Endothelial cell of umbilical vein (primary cell): ENCODE data around the gene DGKB. TPM values are rescaled to one million over a fixed set of nuclear protein-coding genes. Genes with fewer than 3 reads are reported as not detected.

Experiments
- BruUV-seq: library from RNA; stranded (reverse); fragments of 400-500 nt; replicated peaks from 2 replicates; lab custom pipeline; 2021; lab: Mats Ljungman, UMichigan
- CTCF ChIA-PET: fragments of 300-600, 350-600 bp; sonication (Branson Sonifier 250); formaldehyde crosslinking; loops from one replicate; lab custom pipeline; 2021; ENCODE audit warnings: antibody characterized with exemption, inconsistent platforms; lab: Charles Lee
- POLR2A ChIA-PET: fragments of 300-600, 350-600 bp; sonication (Branson Sonifier 250); formaldehyde crosslinking; loops from one replicate; lab custom pipeline; 2021; ENCODE audit warnings: antibody characterized with exemption, inconsistent platforms; lab: Charles Lee
- DNase-seq: peaks from one replicate; pipeline ENCODE4 v3.0.0-alpha.2; 2011; ENCODE audit warnings: low read depth, low spot score
- FAIRE-seq: peaks from 2 replicates; lab custom pipeline; 2011; peaks lifted over from hg19 to GRCh38; lab: Jason Lieb, UNC
- H2AFZ ChIP-seq: 2 replicates; pipeline ENCODE4 v1.6.0; 2012; ENCODE audit warnings: low read depth, low read length, control low read depth, inconsistent platforms
- H3K27ac ChIP-seq: 2 replicates; pipeline ENCODE4 v1.5.1; 2011; ENCODE audit warnings: low read depth, mild to moderate bottlenecking, control low read depth, low read length, moderate library complexity; ENCODE audit not compliant: insufficient read depth
- H3K27me3 ChIP-seq, 2 experiments: 2 replicates each; pipeline versions ENCODE4 v1.6.0 to v1.6.1; 2011; ENCODE audit warnings: low read length in 2 of 2, mixed read lengths in 1 of 2; ENCODE audit not compliant: control insufficient read depth in 2 of 2, insufficient read depth in 2 of 2
- H3K36me3 ChIP-seq, 2 experiments: 2 replicates in 1 of 2; 3 replicates in 1 of 2; pipeline ENCODE4 v1.5.1; 2011; ENCODE audit warnings: low read length in 2 of 2, mild to moderate bottlenecking in 1 of 2, moderate library complexity in 1 of 2; ENCODE audit not compliant: control insufficient read depth in 2 of 2, insufficient read depth in 2 of 2; ENCODE audit errors: extremely low read depth in 1 of 2
- H3K4me1 ChIP-seq: 3 replicates; pipeline ENCODE4 v1.5.1; 2011; ENCODE audit warnings: mild to moderate bottlenecking, low read length; ENCODE audit not compliant: control insufficient read depth, insufficient read depth; ENCODE audit errors: extremely low read depth
- H3K4me2 ChIP-seq: 2 replicates; pipeline ENCODE4 v1.6.1; 2011; ENCODE audit warnings: low read length, control low read depth, mixed read lengths; ENCODE audit not compliant: insufficient read depth
- H3K4me3 ChIP-seq, 3 experiments: fragments of 200-600 bp in 1 of 3; sonication (generic), shearing (Covaris generic) in 1 of 3; replicated peaks in 1 of 3; 2 replicates each; pipeline ENCODE4 v1.5.1; 2011 to 2016; ENCODE audit warnings: control low read depth in 3 of 3, low read length in 3 of 3, mild to moderate bottlenecking in 2 of 3, inconsistent platforms in 1 of 3, low read depth in 1 of 3, moderate library complexity in 1 of 3; ENCODE audit not compliant: insufficient read depth in 1 of 3
- H3K79me2 ChIP-seq: 2 replicates; pipeline ENCODE4 v1.6.0; 2012; ENCODE audit warnings: low read length, inconsistent platforms; ENCODE audit not compliant: control insufficient read depth, insufficient read depth
- H3K9ac ChIP-seq: replicated peaks from 2 replicates; pipeline ENCODE3; 2011; ENCODE audit warnings: low read length, control low read depth; ENCODE audit not compliant: insufficient read depth; ENCODE audit errors: extremely low read depth
- H3K9me1 ChIP-seq: replicated peaks from 3 replicates; pipeline ENCODE4 v1.6.0; 2011; ENCODE audit warnings: mild to moderate bottlenecking, low read length; ENCODE audit not compliant: control insufficient read depth, insufficient read depth; ENCODE audit errors: extremely low read depth
- H3K9me3 ChIP-seq: replicated peaks from 2 replicates; pipeline ENCODE4 v1.5.1; 2012; ENCODE audit warnings: low read length, inconsistent platforms; ENCODE audit not compliant: control insufficient read depth, insufficient read depth
- H4K20me1 ChIP-seq: replicated peaks from 2 replicates; pipeline ENCODE3; 2011; ENCODE audit warnings: mild to moderate bottlenecking, low read length; ENCODE audit not compliant: control insufficient read depth, insufficient read depth; ENCODE audit errors: extremely low read depth
- CTCF ChIP-seq, 2 donors: IDR thresholded peaks; 1 replicate in 1 of 2; 2 replicates in 1 of 2; pipeline ENCODE4 v1.5.1; 2011; ENCODE audit warnings: low read length in 2 of 2, mild to moderate bottlenecking in 2 of 2, moderate library complexity in 2 of 2, control low read depth in 1 of 2, inconsistent platforms in 1 of 2, low read depth in 1 of 2; ENCODE audit not compliant: insufficient read depth in 1 of 2; ENCODE audit errors: extremely low read depth in 1 of 2
- EZH2 ChIP-seq: IDR thresholded peaks from 2 replicates; pipeline ENCODE4 v1.6.1; 2012; ENCODE audit warnings: borderline replicate concordance, low read depth, mild to moderate bottlenecking, moderate library complexity, low read length, inconsistent platforms; ENCODE audit not compliant: severe bottlenecking
- FOS ChIP-seq: IDR thresholded peaks from 2 replicates; pipeline ENCODE4 v1.6.1; 2011; ENCODE audit warnings: mild to moderate bottlenecking, low read length, moderate library complexity, borderline replicate concordance; ENCODE audit not compliant: insufficient read depth
- GATA2 ChIP-seq: IDR thresholded peaks from 2 replicates; pipeline ENCODE4 v1.7.0; 2011; ENCODE audit warnings: low read depth, mild to moderate bottlenecking, moderate library complexity, mixed read lengths, low read length; ENCODE audit not compliant: insufficient read length, insufficient read depth
- JUN ChIP-seq: IDR thresholded peaks from 2 replicates; pipeline ENCODE4 v1.6.1; 2011; ENCODE audit warnings: borderline replicate concordance, low read depth; ENCODE audit not compliant: insufficient read length, insufficient read depth
- MYC ChIP-seq: IDR thresholded peaks from one replicate; pipeline ENCODE4 v1.6.1; 2011; ENCODE audit warnings: mild to moderate bottlenecking, low read depth, low read length
- POLR2A ChIP-seq: IDR thresholded peaks from 2 replicates; pipeline ENCODE4 v1.6.1; 2012; ENCODE audit warnings: low read depth, mild to moderate bottlenecking, control low read depth, low read length
- POLR2AphosphoS5 ChIP-seq: IDR thresholded peaks from 2 replicates; pipeline ENCODE4 v1.6.1; 2012; ENCODE audit warnings: low read depth, mild to moderate bottlenecking, control low read depth, low read length, moderate library complexity; ENCODE audit not compliant: insufficient read depth
- dilution Hi-C: fragments of 300-500 bp; cut with MboI; formaldehyde crosslinking; loops from one replicate; pipeline ENCODE4 v1.15.0; 2019; ENCODE audit warnings: low sequenced_read_pairs; ENCODE audit not compliant: extremely low pct_ligation_motif_present
- intact Hi-C: fragments of 100-400 bp; cut with micrococcal nuclease; formaldehyde crosslinking; loops from one replicate; pipeline ENCODE4 v1.10.0; 2022
- polyA plus RNA-seq, 4 experiments: library from polyadenylated mRNA; depleted of rRNA in 3 of 4; stranded (reverse) in 3 of 4; unstranded in 1 of 4; fragments of >200 nt; gene quantifications; 2 replicates each; pipeline versions ENCODE4 v1.2.1 to v1.2.3, GENCODE V29; 2011 to 2012; ENCODE audit warnings: missing spikeins in 1 of 4
- total RNA-seq: library from RNA; stranded (reverse); gene quantifications from 2 replicates; pipeline ENCODE4 v1.2.3, GENCODE V29; 2021
- TF ChIP-seq, protein P1 (sequence below): IDR thresholded peaks from 2 replicates; pipeline ENCODE4 v1.6.1; 2011; ENCODE audit not compliant: insufficient read depth, insufficient read length

DGKB gene
- total and polyA plus RNA-seq, 2 donors (not counting 3 experiments of a cell fraction or from before 2014, with no cell fraction given): not detected

DNA sequence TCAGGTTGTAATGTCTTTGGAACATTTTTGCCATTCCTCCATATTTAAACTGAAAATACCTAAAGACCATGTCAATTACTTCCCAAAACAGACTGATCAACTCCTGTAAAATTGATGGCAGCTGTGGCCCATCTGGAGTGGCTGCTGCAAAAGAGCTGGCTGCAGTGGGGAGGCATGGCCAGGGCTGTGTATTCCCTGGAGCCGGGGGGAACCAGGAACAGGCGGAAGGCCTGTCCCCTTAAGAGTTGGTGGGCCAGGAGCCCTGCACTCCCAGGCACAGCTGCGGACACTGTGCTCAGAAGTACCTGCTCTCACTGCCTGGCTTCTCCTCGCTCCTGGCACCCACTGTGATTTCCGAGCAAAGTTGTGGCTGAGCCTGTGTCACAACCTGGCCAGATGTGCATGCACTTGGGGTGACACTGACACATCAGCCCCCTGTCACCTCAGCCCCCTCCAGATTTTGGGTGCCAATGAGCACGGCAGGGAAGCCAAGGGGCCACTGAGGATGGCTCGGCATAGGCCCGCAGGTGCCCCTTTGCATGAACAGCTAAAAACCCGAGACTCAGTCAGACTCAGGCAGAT is 116.1 kb downstream of the DGKB start:
- Histone ChIP-seq H3K4me3 (no peak overlapping the region), H3K9me3 (no peaks in the 10 kb centered on the region), H3K9me1 (no peaks in the 10 kb centered on the region), H2AFZ (no peak overlapping the region), H3K27me3 (no peaks in the 10 kb centered on the region), H3K4me1 (no peaks in the 10 kb centered on the region), H4K20me1 (no peaks in the 10 kb centered on the region), H3K27ac (no peak overlapping the region), H3K9ac (no peak overlapping the region), H3K4me2 (no peak overlapping the region), H3K36me3 (no peaks in the 10 kb centered on the region), H3K79me2 (no peaks in the 10 kb centered on the region)
- CTCF ChIA-PET: interaction anchor here (1.5 kb wide), 1 partner anchor 229 kb away, joined by 4 read pairs; no protein-coding TSS in a partner anchor
- BruUV-seq: no TSS peak
- intact Hi-C loops: no loop called here
- TF ChIP-seq FOS (no peak), EZH2 (no peak), MYC (no peak), POLR2A (no peak), POLR2AphosphoS5 (no peak), CTCF (IDR thresholded peaks at IDR 0.05; ENCODE audit: extremely low read depth in 1 of 2, insufficient read depth in 1 of 2, low read depth in 1 of 2, low read length in 2 of 2) (no peak), GATA2 (no peak), JUN (no peak)
- TF ChIP-seq, protein P1, sequence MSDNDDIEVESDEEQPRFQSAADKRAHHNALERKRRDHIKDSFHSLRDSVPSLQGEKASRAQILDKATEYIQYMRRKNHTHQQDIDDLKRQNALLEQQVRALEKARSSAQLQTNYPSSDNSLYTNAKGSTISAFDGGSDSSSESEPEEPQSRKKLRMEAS: no peak
- FAIRE-seq (no peak), DNase-seq (no peak)
- dilution Hi-C loops: no loop called here
- POLR2A ChIA-PET: no interaction called here
